GM21529 (cell line): Measurements from ENCODE around the gene POLR2J.
A peak's percentile ranks its signal among the peaks of the same experiment; 100 is the strongest.
"Not testable (repeated sequence)": the region's sequence is repeated elsewhere in the genome, so short reads cannot be mapped to it uniquely, and the experiment has no call there.

Experiments used
- ATAC-seq: cut with Tn5 transposase; IDR thresholded peaks from one replicate; pipeline ENCODE4 v1.9.1; 2021; ENCODE audit not compliant: unreplicated experiment

POLR2J gene

DNA sequence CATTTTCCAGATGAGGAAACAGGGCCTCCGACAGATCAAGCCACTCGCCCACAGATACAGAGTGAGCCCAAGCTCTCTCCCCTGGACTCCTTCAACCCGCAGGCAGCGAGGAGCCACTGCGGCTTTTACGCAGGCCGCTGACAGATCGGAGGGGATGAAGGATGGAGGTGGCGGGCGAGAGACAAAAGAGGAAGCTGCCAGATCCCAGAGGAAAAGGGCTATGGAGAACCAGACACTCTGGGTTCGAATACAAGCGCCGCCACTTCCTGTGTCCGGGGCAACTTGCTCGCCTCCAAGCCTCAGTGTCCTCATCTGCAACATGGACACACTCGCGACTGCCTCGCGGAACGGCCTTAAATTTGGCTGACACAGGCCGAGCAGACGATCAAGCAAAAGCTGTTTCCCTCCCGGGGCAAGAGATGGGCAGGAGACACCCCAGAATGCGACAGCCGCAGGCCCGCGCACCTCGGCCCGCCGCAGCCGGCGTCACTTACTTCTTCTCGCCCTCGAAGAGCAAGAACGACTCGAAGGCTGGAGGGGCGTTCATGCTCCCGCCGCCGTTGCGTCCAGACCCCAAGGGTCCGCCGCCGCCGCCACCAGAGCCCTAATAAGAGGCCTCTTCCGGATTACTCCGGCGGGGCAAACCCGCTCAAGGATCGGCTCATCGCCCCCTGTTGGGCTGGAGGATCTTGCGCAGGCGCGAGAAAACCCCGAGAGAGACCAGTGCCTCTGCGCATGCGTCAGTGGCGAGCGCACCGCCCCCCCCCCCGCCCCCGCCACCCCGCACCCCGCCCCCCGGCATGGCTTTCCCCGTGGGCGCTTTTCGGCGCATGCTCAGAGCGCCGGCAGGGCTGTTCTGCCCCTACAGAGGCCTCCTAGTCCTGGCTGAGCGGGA, at the start of gene POLR2J:
TSS of gene POLR2J (minus strand) at position 609 of the 895 bp plus-strand sequence. CDS start at position 547, 62 bp downstream.
- ATAC-seq, result peak; percentile 86

DNA sequence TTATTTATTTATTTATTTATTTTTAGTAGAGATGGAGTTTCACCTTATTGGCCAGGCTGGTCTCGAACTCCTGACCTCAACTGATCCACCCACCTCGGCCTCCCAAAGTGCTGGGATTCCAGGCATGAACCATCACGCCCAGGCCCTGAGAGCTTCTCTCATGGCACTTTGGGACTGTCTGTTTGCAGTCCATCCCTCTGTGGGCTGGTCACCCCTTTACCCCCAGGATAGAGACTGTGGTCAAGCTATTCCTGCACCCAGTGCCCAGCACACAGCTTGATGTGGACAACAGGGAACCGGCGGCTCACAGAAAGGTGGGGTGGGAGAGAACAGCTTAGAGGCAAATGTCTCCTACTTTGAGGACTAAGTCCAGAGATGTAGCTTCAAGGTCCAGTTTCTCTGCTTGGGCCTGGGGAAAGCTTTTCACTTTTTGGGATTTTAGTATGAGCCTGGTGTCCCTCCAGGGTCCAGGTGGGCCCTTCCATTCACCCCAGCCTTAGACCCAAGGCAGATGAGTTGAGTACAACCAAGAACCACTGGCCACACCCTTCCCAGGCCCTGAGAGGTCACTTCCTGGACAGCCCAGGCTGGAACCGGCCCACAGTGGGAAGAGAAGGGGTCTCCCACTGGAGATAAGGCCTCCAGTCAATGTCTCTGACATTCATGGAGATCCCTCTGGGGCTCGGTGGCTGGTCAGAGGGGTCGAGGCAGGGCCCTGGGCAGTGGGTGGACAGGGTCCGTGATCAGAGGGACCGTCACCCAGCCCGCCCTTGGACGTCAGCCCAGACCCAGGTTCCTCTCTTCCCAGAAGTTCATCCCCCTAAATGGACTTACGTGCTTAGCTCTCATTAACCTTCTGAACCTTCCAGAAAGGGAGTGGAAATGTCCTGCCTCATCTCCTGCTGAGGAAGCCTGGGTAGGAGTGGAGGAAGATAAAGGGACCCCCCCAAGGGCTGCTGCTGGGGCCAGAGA, 49.4 kb upstream of the POLR2J start:
- not testable (repeated sequence) for ATAC-seq

DNA sequence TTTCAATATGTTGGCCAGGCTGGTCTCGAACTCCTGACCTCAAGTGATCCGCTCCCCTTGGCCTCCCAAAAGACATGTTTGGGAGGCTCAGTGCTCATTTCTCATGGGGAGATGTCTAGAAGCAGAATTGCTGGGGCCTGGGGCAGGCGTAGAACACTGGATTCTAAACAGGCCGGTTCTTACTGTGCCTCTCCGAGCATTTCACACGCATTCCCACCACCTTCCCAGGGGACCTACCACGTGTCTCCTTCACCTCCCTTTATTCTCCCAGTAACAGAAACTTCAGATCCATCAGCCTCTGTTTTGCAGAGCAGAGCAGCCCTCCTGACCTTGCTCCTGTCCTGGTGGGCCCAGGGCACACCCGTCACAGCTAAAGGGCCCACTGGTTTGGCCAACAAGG, 48.5 kb upstream of the POLR2J start:
- ATAC-seq, result not testable (repeated sequence)

DNA sequence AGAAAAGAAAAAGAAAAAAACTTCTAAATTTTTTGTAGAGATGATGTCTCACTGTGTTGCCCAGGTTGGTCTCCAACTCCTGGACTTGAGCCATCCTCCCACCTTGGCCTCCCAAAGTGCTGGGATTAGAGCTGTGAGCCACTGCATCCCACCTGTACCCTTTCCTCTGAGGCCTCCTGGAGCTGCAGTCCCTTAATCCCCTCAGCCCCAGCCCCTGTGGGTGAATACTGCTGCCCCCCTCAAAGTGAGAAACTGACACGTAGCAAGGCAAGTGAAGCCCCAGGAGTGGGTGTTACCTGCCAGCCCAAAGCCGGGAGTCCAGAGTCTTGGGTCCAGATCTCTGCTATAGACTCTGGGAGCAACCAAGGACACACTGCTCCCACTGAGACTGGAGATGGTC, 46.1 kb upstream of the POLR2J start:
- ATAC-seq, result not testable (repeated sequence)

DNA sequence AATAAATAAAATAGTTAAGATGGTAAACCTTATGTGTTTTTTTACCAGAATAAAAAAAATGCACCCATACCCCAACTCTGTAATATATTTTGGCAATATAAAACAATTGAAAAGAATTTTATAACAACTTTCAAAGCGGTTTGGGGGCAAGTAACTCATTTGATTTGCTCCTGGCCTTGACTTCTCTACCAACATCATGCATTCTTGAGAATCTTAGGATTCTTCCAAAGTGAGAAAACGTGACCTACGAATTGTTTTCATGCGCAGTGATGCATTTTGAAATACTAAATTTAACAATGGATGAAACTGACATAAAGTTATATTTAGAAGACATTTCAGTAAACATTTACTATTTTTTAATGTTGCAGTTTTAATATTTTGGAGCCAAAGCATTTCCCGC, 42.1 kb upstream of the POLR2J start:
- ATAC-seq, result not testable (repeated sequence)

DNA sequence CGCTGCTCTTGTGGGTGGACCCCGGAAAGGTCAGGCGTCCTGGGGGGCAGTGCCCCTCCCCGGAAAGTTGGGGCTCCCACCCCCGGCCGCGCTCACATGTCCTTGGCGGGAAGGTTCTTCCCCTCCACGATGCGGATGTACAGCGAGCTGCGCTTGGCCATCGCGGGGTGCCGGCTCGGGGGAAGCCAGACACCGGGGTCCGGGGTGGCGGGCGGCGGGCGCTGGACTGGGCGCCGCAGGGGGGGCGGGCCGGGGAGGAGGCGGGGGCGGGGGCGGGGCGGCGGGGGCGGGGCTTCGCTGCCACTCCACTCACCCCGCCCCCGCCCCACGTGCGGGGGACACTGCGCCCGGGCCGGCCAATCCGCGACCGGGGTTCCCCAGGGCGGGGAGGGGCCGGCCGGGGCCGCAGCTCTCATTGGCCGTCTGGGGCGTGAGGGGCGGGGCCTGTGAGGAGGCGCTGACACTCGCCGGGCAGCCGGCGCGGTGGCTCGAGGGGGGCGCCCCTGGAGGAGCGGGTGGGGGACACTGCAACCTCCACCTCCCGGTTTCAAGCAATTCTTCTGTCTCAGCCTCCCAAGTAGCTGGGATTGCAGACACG, 38.9 kb upstream of the POLR2J start, which contains the start of gene RASA4B:
TSS of gene RASA4B (minus strand) at position 228 of the 598 bp plus-strand sequence. CDS start at position 161, 67 bp downstream.
- peak; percentile 63 for ATAC-seq

DNA sequence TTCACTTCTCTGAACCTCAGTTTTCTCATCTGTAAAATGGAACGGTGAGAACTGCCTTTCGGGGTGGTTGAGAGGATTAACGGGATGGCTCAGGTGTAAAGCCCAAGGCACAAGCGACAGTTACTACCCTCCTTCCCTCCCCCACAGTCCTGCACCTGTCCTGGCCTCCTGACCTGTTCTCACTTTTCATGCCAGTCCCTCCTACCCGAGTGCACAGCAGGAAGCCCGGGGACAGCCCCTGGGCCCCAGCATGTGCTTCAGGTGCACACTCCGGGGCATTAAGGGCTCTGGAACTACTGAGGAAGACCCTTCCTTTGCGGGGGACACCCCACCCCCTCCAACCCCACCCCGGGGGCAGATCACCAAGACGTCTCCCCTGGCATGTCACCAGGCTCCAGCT, 38.2 kb upstream of the POLR2J start:
- peak; percentile 15 for ATAC-seq

DNA sequence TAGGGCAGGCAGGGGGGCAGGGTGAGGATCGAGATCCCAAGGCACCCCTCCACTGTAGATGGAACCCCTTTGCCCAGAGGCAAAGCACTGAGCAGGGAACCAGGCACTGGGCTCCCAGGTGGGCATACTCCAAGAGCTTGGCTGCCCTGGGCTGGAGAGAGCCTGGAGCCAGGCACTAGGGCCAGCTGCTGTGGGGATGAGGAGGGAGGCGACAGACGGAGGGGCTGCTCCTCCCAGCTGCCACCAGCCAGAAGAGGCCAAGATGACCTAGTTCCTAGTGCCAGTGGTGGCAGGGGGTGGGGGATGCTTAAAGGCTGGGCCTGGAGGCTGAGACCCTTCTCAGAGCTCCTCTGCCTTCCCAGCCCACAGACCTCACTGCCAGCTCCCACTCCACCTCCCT, 37.2 kb upstream of the POLR2J start:
- not testable (repeated sequence) for ATAC-seq

DNA sequence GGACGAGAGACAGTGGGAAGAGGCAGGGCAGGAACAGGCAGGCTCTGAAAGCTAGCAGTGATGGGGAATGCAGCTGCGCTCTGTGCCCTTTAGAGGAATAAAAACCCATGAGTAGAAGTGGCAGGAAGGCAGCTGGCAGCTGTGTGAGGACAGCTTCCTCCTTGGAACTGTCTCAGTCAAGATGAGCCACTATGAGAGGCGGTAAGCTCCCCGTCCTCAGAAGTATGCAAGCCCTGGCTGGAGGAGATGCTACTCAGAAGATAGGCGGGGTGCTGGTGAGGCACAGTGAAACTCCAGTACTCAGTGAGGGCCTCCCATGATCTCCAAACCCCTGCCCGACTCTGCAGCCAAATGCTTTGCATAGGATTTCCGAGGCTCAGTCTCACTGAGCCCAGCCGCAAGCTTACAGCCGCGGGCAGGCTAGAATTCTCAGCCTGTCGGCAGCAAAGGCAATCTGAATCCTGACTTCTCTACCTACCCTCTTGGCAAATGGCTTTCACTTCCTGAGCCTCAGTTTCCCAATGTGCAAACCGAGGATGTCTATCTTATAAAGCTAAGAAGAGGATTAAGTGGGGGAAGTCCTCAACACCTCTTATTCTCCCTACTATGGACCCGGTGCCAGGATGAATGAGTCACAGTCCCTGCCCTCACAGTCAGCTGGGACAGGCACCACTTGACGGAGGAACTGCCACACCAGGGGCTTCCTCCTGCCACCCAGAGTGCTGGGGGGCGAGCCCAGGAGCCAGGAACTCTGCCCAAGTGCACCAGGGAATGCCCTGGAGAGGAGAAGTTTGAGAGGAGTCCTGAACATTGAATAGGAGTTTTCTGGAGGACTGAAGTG, 36.4 kb upstream of the POLR2J start:
- ATAC-seq, result peak; percentile 73

DNA sequence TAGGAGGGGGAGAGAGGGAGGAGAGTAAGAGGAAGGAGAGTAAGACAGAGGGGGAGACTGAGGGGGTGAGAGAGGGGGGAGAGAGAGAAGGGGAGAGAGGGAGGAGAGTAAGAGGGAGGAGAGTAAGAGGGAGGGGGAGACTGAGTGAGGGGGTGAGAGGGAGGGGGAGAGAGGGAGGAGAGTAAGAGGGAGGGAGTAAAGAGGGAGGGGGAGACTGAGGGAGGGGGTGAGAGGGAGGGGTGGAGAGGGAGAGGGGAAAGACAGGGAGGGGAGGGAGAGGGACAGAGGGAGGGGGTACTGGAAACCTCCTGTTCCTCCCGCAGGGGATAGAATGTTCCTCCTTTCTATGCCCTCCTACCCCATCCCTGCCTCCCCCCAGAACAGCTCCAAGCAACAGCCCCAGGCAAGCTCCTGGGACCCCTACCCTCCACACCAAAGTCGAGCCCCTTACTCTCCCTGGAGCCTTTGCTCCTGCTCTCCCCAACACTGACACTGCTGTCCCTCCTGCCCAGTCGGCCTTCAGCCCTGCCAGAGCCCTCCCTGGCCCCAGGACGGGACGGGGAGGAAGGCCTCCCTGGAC, 34.0 kb upstream of the POLR2J start:
- not testable (repeated sequence) for ATAC-seq

DNA sequence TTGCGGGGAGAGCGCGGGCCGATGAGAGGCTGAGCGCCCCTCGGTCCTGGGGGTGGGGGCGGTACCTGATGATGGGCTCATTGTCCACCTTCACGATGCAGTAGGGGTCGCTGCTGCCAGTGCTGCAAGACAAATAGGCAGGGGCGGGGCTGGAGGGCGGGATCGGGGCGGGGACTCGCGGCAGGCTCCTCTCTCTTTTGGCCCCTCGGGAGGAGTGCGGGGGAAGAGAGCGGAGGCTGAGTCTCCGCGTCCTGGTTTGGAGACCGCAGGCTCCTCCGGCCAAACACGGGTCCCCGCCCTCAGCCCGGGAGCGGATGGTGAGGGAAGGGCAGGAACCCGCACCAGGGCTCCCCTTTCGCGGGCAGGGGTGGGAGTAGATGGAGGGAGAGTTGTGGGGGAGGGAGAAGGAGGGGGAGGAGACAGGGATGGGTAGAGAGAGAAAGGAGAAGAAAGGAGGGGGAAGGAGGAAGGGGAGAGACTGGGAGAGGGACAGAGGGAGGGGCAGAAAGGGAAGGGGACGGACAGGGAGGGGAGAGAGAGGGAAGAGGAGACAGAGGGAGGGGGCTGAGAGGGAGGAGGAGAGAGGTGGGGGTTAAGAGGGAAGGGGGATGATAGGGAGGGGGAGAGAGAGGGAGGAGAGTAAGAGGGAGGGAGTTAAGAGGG, 33.3 kb upstream of the POLR2J start:
- peak; percentile 35 for ATAC-seq

DNA sequence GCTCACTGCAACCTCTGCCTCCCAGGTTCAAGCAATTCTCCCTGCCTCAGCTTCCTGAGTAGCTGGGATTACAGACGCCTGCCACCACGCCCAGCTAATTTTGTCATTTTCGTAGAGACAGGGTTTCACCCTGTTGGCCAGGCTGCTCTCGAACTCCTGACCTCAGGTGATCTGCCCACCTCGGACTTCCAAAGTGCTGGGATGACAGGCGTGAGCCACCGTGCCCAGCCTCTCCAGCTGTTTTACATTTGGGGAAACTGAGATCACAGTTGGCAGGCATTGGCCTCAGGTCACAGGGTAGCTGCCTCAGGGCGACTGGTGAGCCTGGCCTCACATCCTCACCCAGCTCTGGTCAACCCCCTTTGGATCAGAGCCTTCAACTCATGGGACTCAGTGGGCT, 31.9 kb upstream of the POLR2J start:
- ATAC-seq, result not testable (repeated sequence)

DNA sequence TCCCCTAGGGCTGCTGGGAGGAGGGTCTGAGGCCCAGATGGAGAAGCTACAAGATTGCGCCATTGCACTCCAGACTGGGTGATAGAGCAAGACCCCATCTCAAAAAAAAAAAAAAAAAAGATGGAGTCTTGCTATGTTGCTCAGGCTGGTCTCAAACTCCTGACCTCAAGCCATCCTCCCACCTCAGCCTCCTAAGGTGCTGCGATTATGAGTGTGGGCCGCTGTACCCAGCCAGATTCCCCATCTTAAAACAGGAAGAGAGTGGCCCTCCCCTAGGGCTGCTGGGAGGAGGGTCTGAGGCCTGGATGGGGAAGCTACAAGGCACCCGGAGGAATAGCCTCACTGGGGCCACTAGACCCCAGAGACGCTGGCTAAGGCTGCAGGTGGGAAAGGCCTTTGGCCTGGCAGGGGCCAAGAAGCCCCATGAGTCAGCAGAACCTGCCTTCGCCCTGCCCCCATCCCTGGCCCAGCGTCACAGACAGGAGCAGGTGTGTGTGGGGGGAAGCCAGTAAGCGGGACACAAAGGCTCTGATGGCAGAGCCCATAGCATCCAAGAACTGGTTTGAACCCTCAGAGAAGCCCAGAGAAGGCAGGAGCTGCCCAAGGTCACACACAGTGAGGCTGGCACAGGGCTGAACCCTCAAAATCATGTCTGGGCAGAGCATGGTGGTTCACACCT, 28.8 kb upstream of the POLR2J start:
- ATAC-seq, result not testable (repeated sequence)

DNA sequence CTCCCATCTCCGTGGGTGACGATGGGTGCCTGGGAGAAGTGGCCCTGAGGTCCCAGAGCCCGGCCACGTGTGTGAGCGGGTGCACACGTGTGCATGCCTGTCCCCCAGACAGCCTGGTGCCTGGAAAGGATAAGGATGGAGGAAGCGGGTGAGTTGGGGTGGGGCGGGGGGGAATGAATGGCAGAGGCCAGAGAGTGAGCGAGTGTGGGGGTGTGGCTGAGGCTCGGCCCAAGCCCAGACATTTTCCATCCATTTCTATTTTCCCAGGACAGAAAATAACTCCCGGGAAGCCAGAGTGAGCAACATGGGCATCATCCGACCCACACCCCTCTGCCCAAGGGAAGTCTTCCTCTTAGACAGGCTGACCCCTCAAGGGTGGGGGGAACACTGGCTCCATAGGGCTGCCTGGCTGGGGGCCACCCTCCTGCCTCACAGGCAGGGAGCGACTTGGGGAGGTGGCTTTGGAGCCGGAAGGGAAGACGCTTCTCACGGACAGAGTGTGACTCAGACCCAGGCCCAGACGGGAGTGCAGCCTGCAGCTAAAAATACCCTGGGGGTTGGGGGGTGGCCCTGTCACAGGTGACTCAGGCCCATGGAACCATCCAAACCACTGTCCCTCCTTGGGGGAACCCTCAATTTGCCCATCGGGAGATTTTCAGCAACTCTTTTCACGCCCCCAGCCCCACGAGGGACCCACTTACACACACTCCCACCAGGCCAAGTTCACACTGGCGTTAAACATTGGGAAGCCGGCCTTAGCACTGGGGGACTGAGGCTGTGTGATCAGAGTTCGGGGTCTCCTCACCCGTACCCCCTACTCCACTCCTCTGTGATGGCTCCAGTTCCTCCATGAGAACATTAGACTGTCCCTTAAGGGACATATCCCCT, 26.8 kb upstream of the POLR2J start:
- not testable (repeated sequence) for ATAC-seq

DNA sequence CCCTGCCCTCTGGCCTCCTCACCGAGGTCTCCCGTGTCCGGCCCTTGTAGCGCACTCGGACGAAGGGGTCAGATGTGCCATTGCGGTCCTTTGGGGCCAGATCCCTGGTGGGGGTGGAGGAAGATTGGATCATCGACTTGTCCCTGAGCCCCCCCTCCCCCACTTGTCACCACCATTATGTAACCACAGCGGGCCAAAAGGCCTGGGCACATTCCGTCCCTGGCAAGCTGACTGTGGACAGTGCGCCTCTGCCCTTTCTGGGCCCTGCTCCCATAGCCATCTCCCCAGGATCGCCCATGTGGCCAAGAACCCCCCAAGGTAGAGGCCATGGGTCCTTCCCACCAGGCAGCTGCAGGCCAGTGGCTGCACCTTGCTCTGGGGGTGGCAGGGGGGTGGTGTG, 24.4 kb upstream of the POLR2J start:
- ATAC-seq, result not testable (repeated sequence)

DNA sequence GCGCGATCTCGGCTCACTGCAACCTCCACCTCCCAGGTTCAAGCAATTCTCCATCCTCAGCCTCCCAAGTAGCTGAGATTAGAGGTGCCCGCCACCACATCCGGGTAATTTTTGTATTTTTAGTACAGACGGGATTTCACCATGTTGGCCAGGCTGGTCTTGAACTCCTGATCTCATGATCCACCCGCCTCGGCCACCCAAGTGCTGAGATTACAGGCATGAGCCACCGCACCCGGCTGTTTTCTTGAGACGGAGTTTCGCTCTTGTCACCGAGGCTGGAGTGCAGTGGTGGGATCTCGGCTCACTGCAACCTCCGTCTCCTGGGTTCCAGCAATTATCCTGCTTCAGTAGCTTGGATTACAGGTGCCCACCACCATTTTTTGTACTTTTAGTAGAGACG, 19.6 kb upstream of the POLR2J start:
- ATAC-seq, result not testable (repeated sequence)

DNA sequence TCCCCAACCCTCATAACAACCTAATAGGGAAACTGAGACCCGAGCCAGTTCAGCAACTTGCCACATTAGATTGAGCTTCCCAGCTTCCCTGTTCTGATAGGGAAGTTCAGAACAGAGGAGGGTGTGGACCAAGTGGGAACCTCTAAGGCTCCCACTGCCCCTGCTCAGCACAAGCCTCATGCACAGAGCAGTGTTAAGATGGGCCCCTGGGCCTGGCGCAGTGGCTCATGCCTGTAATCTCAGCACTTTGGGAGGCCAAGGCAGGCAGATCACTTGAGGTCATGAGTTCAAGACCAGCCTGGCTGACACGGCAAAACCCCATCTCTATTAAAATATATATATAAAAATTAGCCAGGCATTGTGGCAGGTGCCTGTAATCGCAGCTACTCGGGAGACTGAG, 18.6 kb upstream of the POLR2J start:
- not testable (repeated sequence) for ATAC-seq

DNA sequence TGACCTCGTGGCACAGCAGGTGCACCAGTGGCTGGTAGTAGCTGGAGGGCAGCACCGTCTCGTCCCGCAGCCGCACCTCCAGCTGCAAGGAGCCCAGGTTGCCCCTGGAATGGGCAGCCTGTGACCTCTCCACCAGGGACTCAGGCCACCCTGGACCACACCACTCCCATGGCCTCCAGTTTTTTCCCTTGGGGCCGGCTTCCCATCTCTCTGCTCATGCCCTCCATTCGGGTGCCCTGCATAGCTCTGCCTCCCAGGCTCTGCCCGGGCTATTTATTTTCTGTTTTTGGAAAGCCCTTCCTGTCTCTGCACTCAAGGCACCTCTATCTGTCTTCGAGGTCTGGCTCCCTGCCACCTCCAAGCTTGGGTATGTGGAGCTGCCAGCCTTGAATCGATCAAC, 18.1 kb upstream of the POLR2J start:
- not testable (repeated sequence) for ATAC-seq
